Fibroblast of skin of abdomen (primary cell): ENCODE data around the gene KCNK3. TPM values are rescaled to one million over a fixed set of nuclear protein-coding genes. Genes with fewer than 3 reads are reported as not detected.
"Not testable (repeated sequence)": the region's sequence is repeated elsewhere in the genome, so short reads cannot be mapped to it uniquely, and the experiment has no call there.

Experiments used
- DNase-seq: peaks from one replicate; pipeline ENCODE4 v3.0.0-alpha.2; 2013
- polyA plus RNA-seq, 2 experiments: library from polyadenylated mRNA; unstranded; fragments of 120-200 nt; gene quantifications; one replicate each; pipeline ENCODE4 v1.2.1, GENCODE V29; 2013; ENCODE audit not compliant: insufficient read length in 2 of 2

The KCNK3 gene
- polyA plus RNA-seq (2013, experiment 1 of 2; ENCODE audit: insufficient read length), result not detected
- 0.02 TPM for polyA plus RNA-seq (2013, experiment 2 of 2; ENCODE audit: insufficient read length)

DNA sequence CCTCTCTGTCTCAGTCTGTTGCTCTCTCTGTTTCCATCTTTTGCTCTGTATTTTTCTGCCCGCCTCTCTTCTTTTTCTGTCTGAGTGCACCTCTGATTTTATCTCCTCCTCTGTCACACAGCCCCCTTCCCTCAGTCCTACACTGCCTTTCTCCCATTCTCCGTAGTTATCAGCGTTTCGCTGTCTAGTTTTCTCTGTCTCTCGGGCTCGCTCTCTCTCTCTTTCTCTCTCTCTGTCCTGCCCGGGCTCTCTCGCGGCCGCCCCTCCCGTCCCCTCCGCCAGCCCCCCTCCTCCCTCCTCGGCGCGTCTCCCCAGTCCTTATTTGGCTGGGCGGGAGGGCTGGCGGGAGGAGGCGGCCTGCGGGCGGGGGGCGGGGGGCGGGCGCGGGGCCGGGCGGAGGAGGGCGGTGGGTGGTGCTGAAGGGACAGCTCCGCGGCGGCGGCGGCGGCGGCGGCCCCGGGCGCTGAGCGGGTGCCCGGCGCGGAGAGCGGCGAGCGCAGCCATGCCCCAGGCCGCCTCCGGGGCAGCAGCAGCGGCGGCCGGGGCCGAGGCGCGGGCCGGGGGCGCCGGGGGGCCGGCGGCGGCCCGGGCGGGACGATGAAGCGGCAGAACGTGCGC, at the start of gene KCNK3:
TSS of gene KCNK3 (plus strand) at position 444 of the 618 bp plus-strand sequence. CDS start at position 598, 154 bp downstream.
- DNase-seq, result peak; percentile 43

DNA sequence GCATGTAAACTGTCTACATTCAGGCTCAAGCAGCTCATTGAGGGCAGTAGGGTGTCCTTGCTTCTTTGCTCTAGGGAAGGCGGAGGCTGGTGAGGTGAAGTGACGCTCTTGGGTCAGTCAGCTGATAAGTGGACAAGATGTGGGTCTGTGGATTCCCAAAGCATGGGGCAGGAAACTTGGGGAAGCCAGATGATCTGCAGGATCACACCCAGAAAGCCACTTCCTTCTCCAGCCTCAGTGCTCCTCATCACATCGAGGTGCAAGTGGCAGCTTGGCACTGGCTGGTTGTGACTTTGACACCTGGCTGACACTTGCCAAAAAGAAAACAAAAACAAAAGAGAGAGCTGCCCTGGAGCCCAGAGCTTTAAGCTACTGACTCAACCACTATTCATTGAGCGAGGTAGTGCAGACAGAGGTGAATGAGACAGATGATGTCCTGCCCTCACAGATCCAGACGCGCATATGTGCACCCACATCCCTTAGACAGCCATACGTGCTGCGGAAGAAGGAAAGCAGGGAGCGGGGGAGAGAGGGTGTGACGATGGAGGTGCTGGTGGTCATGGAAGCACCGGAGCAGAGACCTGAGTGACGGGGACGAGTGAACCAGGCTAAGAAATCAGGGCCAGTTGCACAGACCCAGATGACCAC, 48.2 kb upstream of the KCNK3 start:
- DNase-seq, result no peak

DNA sequence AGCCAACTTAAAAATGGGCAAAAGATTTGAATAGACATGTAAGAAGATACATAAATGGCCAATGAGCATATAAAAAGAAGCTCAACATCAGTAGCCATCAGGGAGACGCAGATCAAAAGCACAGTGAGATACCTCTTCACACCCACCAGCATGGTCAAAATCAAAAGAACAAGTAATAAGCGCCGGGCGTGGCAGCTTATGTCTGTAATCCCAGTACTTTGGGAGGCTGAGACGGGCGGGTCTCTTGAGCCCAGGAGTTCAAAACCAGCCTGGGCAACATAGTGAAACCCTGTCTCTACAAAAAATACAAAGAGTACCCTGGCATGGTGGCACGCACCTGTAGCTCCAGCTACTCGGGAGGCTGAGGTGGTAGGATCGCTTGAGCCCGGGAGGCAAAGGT, 46.8 kb upstream of the KCNK3 start:
- DNase-seq, result no peak

- no peak for DNase-seq
Measured at GRCh38 chr2:26646986-26647672, 45.4 kb upstream of the KCNK3 start.

GRCh38 chr2:26647981-26648380, 44.5 kb upstream of the KCNK3 start:
- no peak for DNase-seq

DNA sequence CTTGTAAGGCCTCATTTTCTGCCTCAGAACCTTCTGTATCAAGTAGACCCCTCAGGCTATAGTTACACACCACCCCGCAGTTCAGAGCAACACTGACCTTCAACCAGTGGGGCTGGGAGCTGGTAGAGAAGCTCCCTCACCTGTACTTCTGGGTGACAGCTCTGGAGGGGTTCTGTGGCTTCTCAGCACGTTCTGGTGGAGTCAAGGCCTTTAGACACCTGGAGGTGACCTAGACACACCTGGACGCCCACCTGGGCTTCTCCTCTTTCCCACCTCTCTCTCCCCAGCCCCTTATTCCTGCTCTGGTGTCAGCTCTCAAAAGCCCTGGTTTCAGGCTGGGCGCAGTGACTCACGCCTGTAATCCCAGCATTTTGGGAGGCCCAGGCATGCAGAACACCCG, 44.0 kb upstream of the KCNK3 start:
- no peak for DNase-seq

GRCh38 chr2:26649322-26649721, 43.2 kb upstream of the KCNK3 start:
- DNase-seq, result no peak

- DNase-seq, result no peak
Measured at GRCh38 chr2:26649992-26650712, 42.4 kb upstream of the KCNK3 start.

DNA sequence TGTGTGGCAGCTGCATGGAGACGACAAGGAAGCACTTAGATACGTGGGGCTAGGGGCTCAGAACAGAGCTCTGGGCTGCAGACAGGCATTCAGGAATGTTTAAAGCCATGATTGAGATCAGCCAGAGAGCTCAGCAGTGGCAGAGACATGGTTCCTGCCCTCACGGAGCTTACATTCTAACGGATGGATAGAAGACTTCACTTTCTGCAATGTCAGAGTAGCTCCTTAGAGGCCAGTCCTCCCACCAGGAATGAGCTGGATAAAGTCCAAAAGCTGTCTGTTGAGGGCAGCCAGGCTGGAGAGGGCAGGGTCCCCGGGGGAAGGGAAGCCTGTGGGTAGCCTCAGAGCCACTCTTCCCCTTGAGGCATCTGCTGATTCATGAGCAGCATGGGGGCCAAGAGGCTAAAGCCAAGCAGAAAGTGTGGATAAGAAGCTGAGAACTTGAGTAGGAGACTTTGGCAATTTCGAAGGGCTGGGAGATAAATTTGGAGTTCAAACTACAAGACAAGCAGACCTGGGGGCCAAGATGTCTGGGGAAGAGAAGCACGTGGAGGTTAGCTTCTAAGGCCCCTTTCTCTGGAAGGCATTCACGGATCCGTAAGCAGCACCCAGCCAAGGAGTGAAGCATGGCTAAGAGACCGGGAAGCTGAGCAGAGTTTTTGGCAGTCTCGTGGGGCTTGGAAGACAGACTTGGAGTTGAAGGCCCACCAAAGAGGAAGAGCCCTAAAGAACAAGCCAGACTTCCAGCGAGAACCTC, 41.6 kb upstream of the KCNK3 start:
- DNase-seq, result no peak

GRCh38 chr2:26651470-26651771, 41.1 kb upstream of the KCNK3 start:
- DNase-seq, result no peak

- DNase-seq, result no peak
Measured at GRCh38 chr2:26651799-26652198, 40.7 kb upstream of the KCNK3 start.

GRCh38 chr2:26652361-26653041, 40.0 kb upstream of the KCNK3 start:
- DNase-seq, result peak; percentile 17

DNA sequence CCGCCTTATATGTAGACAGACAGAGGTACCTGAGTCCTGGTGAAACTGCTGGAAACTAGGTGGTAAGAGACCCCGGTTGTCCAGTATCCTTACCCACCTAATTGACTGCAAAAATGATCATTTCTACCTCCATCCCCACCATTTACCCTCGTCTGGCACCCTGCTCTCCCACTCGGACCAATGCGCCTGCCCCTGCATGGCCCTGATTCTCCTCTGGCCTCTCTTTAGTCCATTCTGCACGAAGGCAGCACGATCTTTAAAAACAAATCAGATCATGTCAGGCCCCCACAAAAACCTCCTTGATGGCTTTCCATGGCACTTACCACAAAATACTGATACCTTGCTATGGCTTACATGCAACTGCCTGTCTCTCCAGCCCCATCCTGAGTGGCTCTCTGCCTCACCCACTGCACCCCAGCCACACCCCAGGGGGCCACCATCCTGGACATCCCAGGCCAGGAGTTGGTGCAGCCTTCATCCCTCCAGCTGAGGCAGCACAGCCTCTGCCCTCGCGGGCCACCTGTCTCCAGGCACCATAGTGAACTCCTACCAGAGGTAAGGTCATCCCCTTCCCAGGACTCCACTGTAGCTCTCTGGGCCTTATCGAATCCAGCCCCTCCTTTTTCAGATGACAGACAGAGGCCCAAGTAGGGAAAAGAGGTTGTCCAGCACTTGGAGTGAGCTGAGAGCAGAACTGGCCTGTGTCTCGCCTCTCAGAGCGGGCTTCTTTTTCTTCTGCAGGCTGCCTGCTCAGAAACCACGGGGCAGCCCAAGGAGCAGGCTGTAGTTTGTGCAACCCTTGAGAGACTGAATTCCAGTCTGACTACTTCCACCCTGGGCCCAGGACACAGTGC, 39.1 kb upstream of the KCNK3 start:
- DNase-seq, result no peak

DNA sequence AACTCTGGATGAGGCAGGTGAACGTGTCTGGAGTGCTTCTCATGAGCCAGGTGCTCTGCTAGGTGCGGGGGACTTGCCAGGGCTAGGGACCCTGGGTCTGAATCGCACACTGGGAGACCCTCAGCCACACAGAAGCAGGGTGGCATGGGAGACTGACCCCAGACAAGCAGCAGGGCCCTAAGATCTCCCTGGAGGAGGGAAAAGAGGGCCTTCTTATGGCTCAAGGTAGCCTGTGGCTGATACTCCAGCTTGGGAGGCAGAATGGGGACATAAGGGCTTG, 38.5 kb upstream of the KCNK3 start:
- DNase-seq, result no peak

- DNase-seq, result not testable (repeated sequence)
Measured at GRCh38 chr2:26655120-26655519, 37.4 kb upstream of the KCNK3 start.

DNA sequence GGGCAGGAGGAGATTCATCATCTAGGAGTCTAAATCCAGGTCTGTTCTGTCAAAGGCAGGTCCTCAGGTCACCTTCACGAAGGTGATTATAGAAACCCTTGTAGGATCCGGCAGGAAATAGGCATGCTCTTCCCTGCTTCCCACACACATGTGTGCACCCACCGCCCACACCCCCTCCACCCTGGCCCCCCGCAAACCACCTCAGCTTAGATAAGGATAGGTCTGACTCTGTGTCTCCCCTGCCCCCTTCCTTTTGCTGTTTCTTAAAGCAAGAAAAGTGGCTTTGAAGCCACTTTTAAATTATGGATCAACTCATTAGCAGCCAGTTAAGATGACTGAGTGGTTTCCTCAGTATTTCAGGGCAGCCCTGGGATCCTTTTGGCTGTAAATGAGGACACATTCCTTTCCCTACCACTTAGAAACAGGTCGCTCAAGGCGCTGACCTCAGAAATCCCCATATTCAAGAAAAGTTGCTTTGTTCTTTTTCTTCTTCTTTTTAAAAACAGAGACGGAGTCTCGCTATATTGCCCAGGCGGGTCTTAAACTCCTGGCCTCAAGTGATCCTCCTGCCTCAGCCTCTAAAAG, 36.8 kb upstream of the KCNK3 start:
- no peak for DNase-seq

GRCh38 chr2:26657265-26657664, 35.3 kb upstream of the KCNK3 start:
- no peak for DNase-seq

DNA sequence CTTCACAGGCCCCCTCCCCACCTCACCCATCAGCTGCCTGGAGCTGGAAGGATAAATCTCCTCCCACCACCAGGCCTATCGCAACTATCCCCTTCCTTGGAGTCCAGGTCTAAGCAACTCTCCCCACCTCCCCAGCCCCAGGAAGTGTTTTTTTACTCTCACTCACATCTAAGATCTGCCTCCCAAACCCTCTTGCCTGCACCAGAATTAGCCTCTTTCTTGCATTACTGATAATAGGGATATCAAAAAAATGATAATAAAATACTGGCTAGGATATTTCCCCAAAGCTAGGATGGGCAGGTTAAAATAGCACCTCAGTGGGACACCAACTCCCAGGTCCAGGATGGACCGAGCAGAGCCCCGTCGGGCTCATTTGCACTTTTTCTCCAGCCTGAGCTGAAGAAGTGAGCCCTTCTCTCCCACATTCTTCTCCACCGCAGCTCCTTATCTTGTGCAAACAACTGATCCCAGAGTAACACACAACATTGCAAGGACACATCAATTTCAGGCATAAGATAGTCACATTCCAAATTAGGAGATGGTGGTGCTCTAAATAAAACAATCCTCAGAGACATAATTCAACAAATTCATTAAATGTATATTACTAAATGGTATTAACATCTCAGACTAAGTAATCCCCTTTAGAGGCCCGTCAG, 33.7 kb upstream of the KCNK3 start:
- no peak for DNase-seq

GRCh38 chr2:26660363-26660962, 32.1 kb upstream of the KCNK3 start:
- DNase-seq, result no peak

- DNase-seq, result not testable (repeated sequence)
Measured at GRCh38 chr2:26665296-26665695, 27.2 kb upstream of the KCNK3 start.
